SH-SY5Y (cell line): ENCODE results near the gene ZNF410.

Experiments used
- GATA2 ChIP-seq: IDR thresholded peaks from 2 replicates; pipeline ENCODE4 v1.6.1; 2011; ENCODE audit warnings: mild to moderate bottlenecking, low read depth, low read length
- GATA3 ChIP-seq: IDR thresholded peaks from 2 replicates; pipeline ENCODE4 v1.6.1; 2011; ENCODE audit warnings: low read depth, mild to moderate bottlenecking, low read length, moderate library complexity

DNA sequence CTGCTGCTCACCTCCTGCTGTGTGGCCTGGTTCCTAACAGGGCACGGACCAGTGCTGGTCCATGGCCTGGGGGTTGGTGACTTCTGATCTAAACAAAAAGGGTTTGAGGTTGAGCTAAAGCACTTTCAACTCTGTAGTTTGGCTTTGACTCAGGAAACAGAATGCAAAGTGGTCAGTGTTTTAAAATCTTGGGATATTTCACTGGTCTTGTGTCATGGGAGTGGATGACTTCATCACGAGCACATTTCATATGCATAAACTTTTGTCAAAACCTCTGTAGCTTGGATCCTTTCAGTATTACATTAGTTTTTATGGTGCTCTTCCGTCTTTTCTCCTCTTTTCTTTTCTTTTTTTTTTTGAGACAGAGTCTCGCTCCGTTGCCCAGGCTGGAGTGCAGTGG is 37.7 kb downstream of the ZNF410 start:
- no peak for TF ChIP-seq GATA2
- TF ChIP-seq GATA3, result no peak
